ENCODE data around the gene ALS2CL.
"Not testable (repeated sequence)": the region's sequence is repeated elsewhere in the genome, so short reads cannot be mapped to it uniquely, and the experiment has no call there.

ALS2CL gene

DNA sequence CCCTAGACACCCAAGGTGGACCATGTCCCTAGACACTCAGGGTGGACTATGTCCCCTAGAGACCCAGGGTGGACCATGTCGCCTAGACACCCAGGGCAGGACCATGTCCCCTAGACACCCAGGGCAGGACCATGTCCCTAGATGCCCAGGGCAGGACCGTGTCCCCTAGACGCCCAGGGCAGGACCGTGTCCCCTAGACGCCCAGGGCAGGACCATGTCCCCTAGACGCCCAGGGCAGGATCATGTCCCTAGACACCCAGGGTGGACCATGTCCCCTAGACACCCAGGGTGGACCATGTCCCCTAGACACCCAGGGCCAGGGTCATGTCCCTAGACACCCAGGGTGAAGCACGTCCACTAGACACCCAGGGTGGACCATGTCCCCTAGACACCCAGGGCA, 10.9 kb upstream of the ALS2CL start:
- H2BK15ac ChIP-seq (ENCODE audit: low read depth, poor library complexity, severe bottlenecking); H3K23ac ChIP-seq (ENCODE audit: low read length in 2 of 2); H3K4ac ChIP-seq (ENCODE audit: low read depth in 1 of 2, low read length in 2 of 2); H2BK5ac ChIP-seq (ENCODE audit: low read depth, low read length, poor library complexity, severe bottlenecking); H3K9ac ChIP-seq (ENCODE audit: low read length); H4K8ac ChIP-seq (ENCODE audit: low read length); H3K4me2 ChIP-seq (ENCODE audit: low read length, poor library complexity, severe bottlenecking); H3K36me3 ChIP-seq (ENCODE audit: control insufficient read depth in 1 of 2, insufficient read depth in 2 of 2, low read depth in 1 of 2, low read length in 2 of 2); H3K4me3 ChIP-seq (ENCODE audit: insufficient read depth in 1 of 2, low read depth in 1 of 2, low read length in 2 of 2); H3K9me3 ChIP-seq (ENCODE audit: control insufficient read depth, low read length); H3K79me1 ChIP-seq (replicated peaks; ENCODE audit: low read length, poor library complexity, severe bottlenecking); H3K14ac ChIP-seq (ENCODE audit: low read length in 2 of 2); H3K18ac ChIP-seq (ENCODE audit: low read depth in 1 of 2, low read length in 2 of 2); H2AFZ ChIP-seq (ENCODE audit: low read depth, low read length); H2AK5ac ChIP-seq (ENCODE audit: low read length, severe bottlenecking); H4K91ac ChIP-seq (ENCODE audit: low read length); DNase-seq; H3K27ac ChIP-seq (ENCODE audit: low read length, poor library complexity, severe bottlenecking); H2BK120ac ChIP-seq (ENCODE audit: low read depth, low read length); H2BK12ac ChIP-seq (ENCODE audit: low read length in 2 of 2): not testable (repeated sequence)
- 40% methylated on average over 7 of the region's 7 CpGs for WGBS
- Histone ChIP-seq H3K27me3 (ENCODE audit: control insufficient read depth in 1 of 2, insufficient read depth in 1 of 2, low read length in 2 of 2) (peaks cover 45 to 53% of the 10 kb centered on the region in 2 experiments), H3K4me1 (ENCODE audit: control insufficient read depth, insufficient read depth, low read depth, low read length) (peaks cover 15% of the 10 kb centered on the region)

DNA sequence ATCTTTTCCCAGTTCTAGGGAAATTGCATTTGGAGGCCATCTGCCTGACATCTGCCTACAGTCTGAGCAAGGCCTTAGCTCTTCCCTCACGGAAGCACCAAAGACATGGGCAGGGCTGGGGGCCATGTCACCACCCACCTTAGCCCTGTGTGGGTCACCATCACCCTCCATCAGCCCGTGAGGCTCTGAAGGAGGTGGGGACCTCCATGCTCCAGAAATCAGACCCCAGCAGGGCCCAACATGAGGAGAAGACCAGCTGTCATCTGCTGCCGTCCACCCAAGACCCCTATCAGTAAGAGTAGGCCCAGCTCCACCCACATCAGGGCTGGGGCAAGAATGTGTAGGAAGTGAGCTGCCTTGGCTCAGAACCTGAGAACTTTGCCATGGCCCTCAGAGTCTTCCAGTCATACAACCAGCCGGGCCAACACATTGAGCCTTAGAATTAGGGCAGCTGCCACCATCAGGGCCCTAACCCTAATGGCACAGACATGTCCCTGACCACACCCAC, 9.6 kb upstream of the ALS2CL start:
- no peak overlapping the region for H3K14ac ChIP-seq (ENCODE audit: low read length in 2 of 2)
- no peak overlapping the region for H2BK12ac ChIP-seq (ENCODE audit: low read length in 2 of 2)
- H3K4me2 ChIP-seq (ENCODE audit: low read length, poor library complexity, severe bottlenecking), result no peak overlapping the region
- no peaks in the 10 kb centered on the region for H3K79me1 ChIP-seq (replicated peaks; ENCODE audit: low read length, poor library complexity, severe bottlenecking)
- WGBS, result 89% methylated on average over 4 of the region's 4 CpGs
- no peak overlapping the region for H3K27ac ChIP-seq (ENCODE audit: low read length, poor library complexity, severe bottlenecking)
- H2BK120ac ChIP-seq (ENCODE audit: low read depth, low read length), result no peak overlapping the region
- H3K23ac ChIP-seq (ENCODE audit: low read length in 2 of 2), result no peak overlapping the region
- H2AK5ac ChIP-seq (ENCODE audit: low read length, severe bottlenecking), result no peak overlapping the region
- H3K4me3 ChIP-seq (ENCODE audit: insufficient read depth in 1 of 2, low read depth in 1 of 2, low read length in 2 of 2), result no peak overlapping the region
- H3K18ac ChIP-seq (ENCODE audit: low read depth in 1 of 2, low read length in 2 of 2), result no peak overlapping the region
- H2AFZ ChIP-seq (ENCODE audit: low read depth, low read length), result no peak overlapping the region
- no peaks in the 10 kb centered on the region for H3K36me3 ChIP-seq (ENCODE audit: control insufficient read depth in 1 of 2, insufficient read depth in 2 of 2, low read depth in 1 of 2, low read length in 2 of 2)
- H2BK15ac ChIP-seq (ENCODE audit: low read depth, poor library complexity, severe bottlenecking), result no peak overlapping the region
- H3K9ac ChIP-seq (ENCODE audit: low read length), result no peak overlapping the region
- peaks cover 45% of the 10 kb centered on the region in 2 experiments for H3K27me3 ChIP-seq (ENCODE audit: control insufficient read depth in 1 of 2, insufficient read depth in 1 of 2, low read length in 2 of 2)
- no peak overlapping the region for H2BK5ac ChIP-seq (ENCODE audit: low read depth, low read length, poor library complexity, severe bottlenecking)
- H3K4me1 ChIP-seq (ENCODE audit: control insufficient read depth, insufficient read depth, low read depth, low read length), result peaks cover 15% of the 10 kb centered on the region
- H4K8ac ChIP-seq (ENCODE audit: low read length), result no peak overlapping the region
- H4K91ac ChIP-seq (ENCODE audit: low read length), result no peak overlapping the region
- no peaks in the 10 kb centered on the region for H3K9me3 ChIP-seq (ENCODE audit: control insufficient read depth, low read length)
- no peak for DNase-seq
- no peak overlapping the region for H3K4ac ChIP-seq (ENCODE audit: low read depth in 1 of 2, low read length in 2 of 2)

DNA sequence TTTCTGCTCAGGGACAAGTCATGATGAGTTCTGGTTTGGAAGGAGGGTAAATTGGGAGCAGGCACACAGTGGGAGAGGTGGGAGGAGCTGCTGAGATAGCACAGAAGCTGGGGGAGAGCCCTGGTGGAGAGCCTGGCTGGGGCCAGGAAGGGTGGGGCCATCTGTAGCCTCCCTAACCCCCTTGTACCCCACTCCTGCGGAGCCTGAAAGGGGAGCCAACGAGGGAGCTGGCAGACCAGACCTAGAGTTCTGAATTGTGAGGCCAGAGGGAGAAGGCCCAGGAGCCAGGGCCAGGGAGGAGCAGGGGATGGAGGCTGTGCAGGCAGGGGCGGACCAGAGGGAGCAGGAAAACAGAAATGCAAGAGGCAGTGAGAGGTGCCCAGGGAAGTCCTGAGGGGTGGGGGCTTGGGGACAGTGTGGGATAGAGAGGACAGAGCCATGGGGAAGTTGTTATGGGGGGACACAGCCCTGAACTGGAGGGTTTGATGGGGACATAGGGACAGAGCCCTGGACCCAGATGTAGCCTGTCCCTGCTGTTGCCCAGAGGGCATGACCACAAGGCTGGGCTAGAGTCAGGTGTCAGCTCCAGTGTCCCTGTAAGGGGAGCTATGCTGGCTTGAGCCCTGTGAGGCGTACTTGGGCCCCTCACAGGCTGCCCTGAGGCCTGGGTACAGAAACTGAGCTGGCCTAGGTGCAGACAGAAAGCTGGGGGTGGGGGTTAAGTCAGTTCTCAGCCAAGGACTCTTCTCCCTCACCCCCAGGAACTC, 8.9 kb upstream of the ALS2CL start:
- Histone ChIP-seq H4K8ac (ENCODE audit: low read length) (no peak overlapping the region), H2AFZ (ENCODE audit: low read depth, low read length) (no peak overlapping the region), H4K91ac (ENCODE audit: low read length) (no peak overlapping the region), H3K9ac (ENCODE audit: low read length) (no peak overlapping the region), H2BK12ac (ENCODE audit: low read length in 2 of 2) (no peak overlapping the region), H3K4me3 (ENCODE audit: insufficient read depth in 1 of 2, low read depth in 1 of 2, low read length in 2 of 2) (no peak overlapping the region), H3K79me1 (replicated peaks; ENCODE audit: low read length, poor library complexity, severe bottlenecking) (no peaks in the 10 kb centered on the region), H3K4me2 (ENCODE audit: low read length, poor library complexity, severe bottlenecking) (no peak overlapping the region), H3K18ac (ENCODE audit: low read depth in 1 of 2, low read length in 2 of 2) (no peak overlapping the region), H3K27ac (ENCODE audit: low read length, poor library complexity, severe bottlenecking) (no peak overlapping the region), H2AK5ac (ENCODE audit: low read length, severe bottlenecking) (no peak overlapping the region), H3K4ac (ENCODE audit: low read depth in 1 of 2, low read length in 2 of 2) (no peak overlapping the region), H3K4me1 (ENCODE audit: control insufficient read depth, insufficient read depth, low read depth, low read length) (peaks cover 15% of the 10 kb centered on the region), H3K14ac (ENCODE audit: low read length in 2 of 2) (no peak overlapping the region), H2BK15ac (ENCODE audit: low read depth, poor library complexity, severe bottlenecking) (no peak overlapping the region), H3K27me3 (ENCODE audit: control insufficient read depth in 1 of 2, insufficient read depth in 1 of 2, low read length in 2 of 2) (peaks cover 45% of the 10 kb centered on the region in 2 experiments), H2BK120ac (ENCODE audit: low read depth, low read length) (no peak overlapping the region), H3K23ac (ENCODE audit: low read length in 2 of 2) (no peak overlapping the region), H2BK5ac (ENCODE audit: low read depth, low read length, poor library complexity, severe bottlenecking) (no peak overlapping the region), H3K36me3 (ENCODE audit: control insufficient read depth in 1 of 2, insufficient read depth in 2 of 2, low read depth in 1 of 2, low read length in 2 of 2) (no peaks in the 10 kb centered on the region), H3K9me3 (ENCODE audit: control insufficient read depth, low read length) (no peaks in the 10 kb centered on the region)
- 74% methylated on average over 4 of the region's 4 CpGs for WGBS
- no peak for DNase-seq

- H3K9ac ChIP-seq (ENCODE audit: low read length), result no peak within 1 kb of the TSS
- H4K91ac ChIP-seq (ENCODE audit: low read length), result no peak within 1 kb of the TSS
- peak within 1 kb of the TSS; percentile 31 for H2AFZ ChIP-seq (ENCODE audit: low read depth, low read length)
- peak within 1 kb of the TSS in 1 of 2 experiments; percentile 41 for H3K23ac ChIP-seq (ENCODE audit: low read length in 2 of 2)
- no peak within 1 kb of the TSS for H3K27ac ChIP-seq (ENCODE audit: low read length, poor library complexity, severe bottlenecking)
- no peak within 1 kb of the TSS for H2BK5ac ChIP-seq (ENCODE audit: low read depth, low read length, poor library complexity, severe bottlenecking)
- peaks cover 35 to 39% of the 10 kb centered on the region in 2 experiments for H3K27me3 ChIP-seq (ENCODE audit: control insufficient read depth in 1 of 2, insufficient read depth in 1 of 2, low read length in 2 of 2)
- H3K79me1 ChIP-seq (replicated peaks; ENCODE audit: low read length, poor library complexity, severe bottlenecking), result no peaks in the 10 kb centered on the region
- H2AK5ac ChIP-seq (ENCODE audit: low read length, severe bottlenecking), result no peak within 1 kb of the TSS
- H3K36me3 ChIP-seq (ENCODE audit: control insufficient read depth in 1 of 2, insufficient read depth in 2 of 2, low read depth in 1 of 2, low read length in 2 of 2), result no peaks in the 10 kb centered on the region
- H2BK12ac ChIP-seq (ENCODE audit: low read length in 2 of 2), result no peak within 1 kb of the TSS
- no peak within 1 kb of the TSS for H3K14ac ChIP-seq (ENCODE audit: low read length in 2 of 2)
- H3K4me3 ChIP-seq (ENCODE audit: insufficient read depth in 1 of 2, low read depth in 1 of 2, low read length in 2 of 2), result no peak within 1 kb of the TSS
- H3K4ac ChIP-seq (ENCODE audit: low read depth in 1 of 2, low read length in 2 of 2), result no peak within 1 kb of the TSS
- no peak for DNase-seq
- peaks cover 17% of the 10 kb centered on the region for H3K4me1 ChIP-seq (ENCODE audit: control insufficient read depth, insufficient read depth, low read depth, low read length)
- H4K8ac ChIP-seq (ENCODE audit: low read length), result no peak within 1 kb of the TSS
- H2BK120ac ChIP-seq (ENCODE audit: low read depth, low read length), result no peak within 1 kb of the TSS
- peak within 1 kb of the TSS; percentile 87 for H2BK15ac ChIP-seq (ENCODE audit: low read depth, poor library complexity, severe bottlenecking)
- no peaks in the 10 kb centered on the region for H3K9me3 ChIP-seq (ENCODE audit: control insufficient read depth, low read length)
- H3K4me2 ChIP-seq (ENCODE audit: low read length, poor library complexity, severe bottlenecking), result peak within 1 kb of the TSS; percentile 47
- no peak within 1 kb of the TSS for H3K18ac ChIP-seq (ENCODE audit: low read depth in 1 of 2, low read length in 2 of 2)
- 10% methylated on average over 43 of the region's 51 CpGs for whole genome bisulfite sequencing
These were observed 7.9 kb upstream of the ALS2CL start, which contains the start of gene TMIE for GRCh38 chr3:46701181-46701939. Gene TMIE (plus strand): TSS chr3:46701392. CDS start chr3:46701488, 96 bp downstream.
